Neural cell (in vitro differentiated cells): Measurements from ENCODE around the gene TMEM30A. TPM values are rescaled to one million over a fixed set of nuclear protein-coding genes. Genes with fewer than 3 reads are reported as not detected.

Source experiments
- H2AFZ ChIP-seq: fragments of 200-600, 300-800 bp; sonication (generic), shearing (Covaris generic); 2 replicates; pipeline ENCODE4 v1.6.0; 2014; ENCODE audit warnings: low read depth, mild to moderate bottlenecking, antibody characterized with exemption, low read length, moderate library complexity
- H3F3A ChIP-seq: fragments of 200-600 bp; shearing (Covaris generic); 2 replicates; pipeline ENCODE4 v1.6.1; 2016; ENCODE audit warnings: mild to moderate bottlenecking, moderate library complexity, mixed read lengths, antibody characterized with exemption, low read length; ENCODE audit not compliant: insufficient read depth, poor library complexity, severe bottlenecking
- H3K27ac ChIP-seq: fragments of 200-600, 300-800 bp; sonication (generic), shearing (Covaris generic); 2 replicates; pipeline ENCODE4 v1.5.1; 2014; ENCODE audit warnings: mild to moderate bottlenecking, low read length, moderate library complexity
- H3K27me3 ChIP-seq: fragments of 300-800, 200-600 bp; sonication (generic), shearing (Covaris generic); 2 replicates; pipeline ENCODE4 v1.6.0; 2014; ENCODE audit warnings: mild to moderate bottlenecking, low read depth, low read length, moderate library complexity; ENCODE audit not compliant: insufficient read depth
- H3K36me3 ChIP-seq: fragments of 300-800, 200-600 bp; sonication (generic), shearing (Covaris generic); 2 replicates; pipeline ENCODE4 v1.5.1; 2014; ENCODE audit warnings: mild to moderate bottlenecking, antibody characterized with exemption, low read length, moderate library complexity; ENCODE audit not compliant: insufficient read depth
- H3K4me2 ChIP-seq: fragments of 300-800, 200-600 bp; sonication (generic), shearing (Covaris generic); 2 replicates; pipeline ENCODE4 v1.6.0; 2014; ENCODE audit warnings: mild to moderate bottlenecking, low read length
- H3K4me3 ChIP-seq: fragments of 300-800, 200-600 bp; sonication (generic), shearing (Covaris generic); 2 replicates; pipeline ENCODE4 v1.5.1; 2014; ENCODE audit warnings: mild to moderate bottlenecking, low read length, moderate library complexity
- H3K79me2 ChIP-seq: fragments of 200-600 bp; shearing (Covaris generic); replicated peaks from 2 replicates; pipeline ENCODE4 v1.6.0; 2014; ENCODE audit warnings: mild to moderate bottlenecking, low read length, moderate library complexity; ENCODE audit not compliant: insufficient read depth
- H3K9ac ChIP-seq: fragments of 300-800, 200-600 bp; sonication (generic), shearing (Covaris generic); 2 replicates; pipeline ENCODE4 v1.6.1; 2016; ENCODE audit warnings: mild to moderate bottlenecking, low read length, mixed read lengths
- H3K9me2 ChIP-seq: fragments of 200-600 bp; shearing (Covaris generic); 2 replicates; pipeline ENCODE4 v1.6.1; 2016; ENCODE audit warnings: mild to moderate bottlenecking, low read length, mixed read lengths; ENCODE audit not compliant: insufficient read depth
- H3K9me3 ChIP-seq: fragments of 200-600, 300-800 bp; sonication (generic), shearing (Covaris generic); 2 replicates; pipeline ENCODE4 v1.6.1; 2016; ENCODE audit warnings: mild to moderate bottlenecking, mixed run types, low read length, moderate library complexity, mixed read lengths
- H4K20me1 ChIP-seq: fragments of 200-600 bp; shearing (Covaris generic); 2 replicates; pipeline ENCODE4 v1.6.1; 2016; ENCODE audit warnings: mild to moderate bottlenecking, mixed run types; ENCODE audit not compliant: insufficient read depth
- EP300 ChIP-seq: fragments of 450-650 bp; conservative IDR thresholded peaks from 2 replicates; pipeline ENCODE4 v1.6.1; 2014; ENCODE audit warnings: antibody characterized with exemption, mild to moderate bottlenecking, moderate library complexity; ENCODE audit not compliant: poor library complexity, severe bottlenecking
- EZH2 ChIP-seq: fragments of 200-600, 300-800 bp; shearing (Covaris generic), sonication (generic); IDR thresholded peaks from 2 replicates; pipeline ENCODE4 v1.6.1; 2014; ENCODE audit warnings: antibody characterized with exemption, low read length, borderline replicate concordance, mild to moderate bottlenecking; ENCODE audit not compliant: insufficient read depth, poor library complexity, severe bottlenecking
- MXI1 ChIP-seq: fragments of 450-650 bp; conservative IDR thresholded peaks from 2 replicates; pipeline ENCODE4 v1.6.1; 2014; ENCODE audit warnings: antibody characterized with exemption, mild to moderate bottlenecking; ENCODE audit not compliant: poor library complexity, severe bottlenecking
- POLR2AphosphoS5 ChIP-seq: IDR thresholded peaks from 2 replicates; pipeline ENCODE4 v1.6.1; 2012
- RAD21 ChIP-seq: fragments of 450-650 bp; conservative IDR thresholded peaks from 2 replicates; pipeline ENCODE4 v1.6.1; 2014; ENCODE audit warnings: antibody characterized with exemption, mild to moderate bottlenecking, moderate library complexity
- SMC3 ChIP-seq: fragments of 450-650 bp; conservative IDR thresholded peaks from 2 replicates; pipeline ENCODE4 v1.6.1; 2014; ENCODE audit warnings: antibody characterized with exemption, mild to moderate bottlenecking, moderate library complexity; ENCODE audit not compliant: poor library complexity
- TAF1 ChIP-seq: IDR thresholded peaks from 2 replicates; pipeline ENCODE4 v1.6.1; 2012; ENCODE audit warnings: low read depth
- polyA plus RNA-seq: library from polyadenylated mRNA; depleted of rRNA; stranded (reverse); fragments of >200 nt; gene quantifications from 2 replicates; pipeline ENCODE4 v1.2.3, GENCODE V29; 2014
- TF ChIP-seq, protein P1 (sequence below): fragments of 450-650 bp; IDR thresholded peaks from 2 replicates; pipeline ENCODE4 v1.5.1; 2014; ENCODE audit warnings: antibody characterized with exemption, mild to moderate bottlenecking, moderate library complexity; ENCODE audit not compliant: poor library complexity, severe bottlenecking
- TF ChIP-seq, protein P2 (sequence below): IDR thresholded peaks from 2 replicates; pipeline ENCODE4 v1.6.1; 2012; ENCODE audit warnings: borderline replicate concordance

TMEM30A gene
- polyA plus RNA-seq, 1 donor from 2014 or later, result 110 TPM

DNA sequence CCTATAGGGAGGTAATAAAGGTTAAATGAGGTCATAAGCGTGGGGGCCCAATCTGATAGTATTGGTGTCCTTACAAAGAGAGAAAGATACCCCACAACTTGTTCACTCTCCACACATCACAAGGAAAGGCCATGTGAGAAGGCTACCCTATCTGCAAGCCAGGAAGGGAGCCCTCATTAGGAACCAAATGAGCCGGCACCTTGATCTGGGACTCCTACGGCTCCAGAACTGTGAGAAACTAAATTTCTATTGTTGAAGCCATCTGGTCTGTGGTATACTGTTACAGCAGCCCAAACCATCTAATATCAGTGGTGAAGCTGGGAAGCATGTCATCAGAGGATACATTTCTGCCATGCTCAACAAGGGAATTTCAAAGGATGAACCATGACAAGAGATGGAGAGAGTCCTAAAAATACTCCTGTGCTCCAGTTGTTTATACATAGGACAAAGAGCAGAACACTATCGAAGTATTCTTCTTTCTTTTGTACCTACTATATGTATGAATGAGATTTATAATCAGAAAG is 51.4 kb downstream of the TMEM30A start:
- no peak overlapping the region for H3K4me3 ChIP-seq
- no peaks in the 10 kb centered on the region for H3F3A ChIP-seq
- H3K36me3 ChIP-seq, result no peaks in the 10 kb centered on the region
- no peak overlapping the region for H2AFZ ChIP-seq
- H3K27me3 ChIP-seq, result no peaks in the 10 kb centered on the region
- H3K9me3 ChIP-seq, result no peaks in the 10 kb centered on the region
- no peaks in the 10 kb centered on the region for H3K9me2 ChIP-seq
- H3K9ac ChIP-seq, result no peak overlapping the region
- H3K27ac ChIP-seq, result no peak overlapping the region
- no peak overlapping the region for H3K4me2 ChIP-seq
- H4K20me1 ChIP-seq, result no peaks in the 10 kb centered on the region
- no peaks in the 10 kb centered on the region for H3K79me2 ChIP-seq
- TF ChIP-seq POLR2AphosphoS5, result no peak
- no peak for TF ChIP-seq RAD21
- TF ChIP-seq, protein P1, sequence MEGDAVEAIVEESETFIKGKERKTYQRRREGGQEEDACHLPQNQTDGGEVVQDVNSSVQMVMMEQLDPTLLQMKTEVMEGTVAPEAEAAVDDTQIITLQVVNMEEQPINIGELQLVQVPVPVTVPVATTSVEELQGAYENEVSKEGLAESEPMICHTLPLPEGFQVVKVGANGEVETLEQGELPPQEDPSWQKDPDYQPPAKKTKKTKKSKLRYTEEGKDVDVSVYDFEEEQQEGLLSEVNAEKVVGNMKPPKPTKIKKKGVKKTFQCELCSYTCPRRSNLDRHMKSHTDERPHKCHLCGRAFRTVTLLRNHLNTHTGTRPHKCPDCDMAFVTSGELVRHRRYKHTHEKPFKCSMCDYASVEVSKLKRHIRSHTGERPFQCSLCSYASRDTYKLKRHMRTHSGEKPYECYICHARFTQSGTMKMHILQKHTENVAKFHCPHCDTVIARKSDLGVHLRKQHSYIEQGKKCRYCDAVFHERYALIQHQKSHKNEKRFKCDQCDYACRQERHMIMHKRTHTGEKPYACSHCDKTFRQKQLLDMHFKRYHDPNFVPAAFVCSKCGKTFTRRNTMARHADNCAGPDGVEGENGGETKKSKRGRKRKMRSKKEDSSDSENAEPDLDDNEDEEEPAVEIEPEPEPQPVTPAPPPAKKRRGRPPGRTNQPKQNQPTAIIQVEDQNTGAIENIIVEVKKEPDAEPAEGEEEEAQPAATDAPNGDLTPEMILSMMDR, result no peak

DNA sequence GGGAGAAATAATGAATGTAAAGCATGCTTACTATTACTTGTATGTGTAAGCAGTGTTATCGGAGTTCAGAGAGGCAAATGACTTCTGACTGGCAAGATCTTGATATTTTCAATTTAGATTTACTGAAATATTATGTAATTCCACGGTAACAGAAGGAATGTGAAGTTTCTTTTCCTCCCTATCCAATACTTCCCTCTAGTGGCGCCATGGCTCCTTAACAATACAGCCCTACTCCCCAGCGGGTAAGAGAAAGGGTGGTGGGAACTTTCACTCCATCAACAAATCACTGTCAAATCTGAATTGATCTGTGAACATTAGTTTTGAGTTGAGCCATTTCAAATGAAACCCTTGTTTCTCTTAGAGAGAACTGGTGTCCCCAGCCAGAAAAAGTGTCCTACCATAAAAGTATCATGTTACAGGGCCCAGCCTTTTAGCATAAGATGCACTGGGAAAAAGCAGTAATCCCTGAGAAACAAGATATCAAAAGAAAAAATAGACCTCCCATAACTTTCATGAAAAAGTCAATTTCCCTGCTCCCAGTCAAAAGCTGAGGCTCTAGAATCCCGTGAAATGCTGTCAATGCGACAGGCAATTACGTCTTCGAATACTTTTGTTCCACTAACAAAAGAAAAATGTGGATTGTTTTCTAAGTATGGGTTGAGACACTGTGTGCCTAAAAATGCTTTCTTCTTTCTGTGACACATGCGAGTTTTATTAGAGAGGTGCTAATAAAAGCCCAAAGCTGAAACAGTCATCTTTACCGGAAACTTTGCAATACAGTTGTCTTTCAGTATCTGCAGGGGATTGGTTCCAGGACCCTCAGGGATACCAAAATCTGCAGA is 53.9 kb downstream of the TMEM30A start:
- Histone ChIP-seq H2AFZ (no peak overlapping the region), H3K27me3 (no peaks in the 10 kb centered on the region), H3K9ac (no peak overlapping the region), H3K79me2 (no peaks in the 10 kb centered on the region), H3K9me2 (no peaks in the 10 kb centered on the region), H3K4me3 (no peak overlapping the region), H3F3A (no peaks in the 10 kb centered on the region), H3K4me2 (no peak overlapping the region), H3K36me3 (no peaks in the 10 kb centered on the region), H4K20me1 (no peaks in the 10 kb centered on the region), H3K9me3 (no peaks in the 10 kb centered on the region), H3K27ac (no peak overlapping the region)
- TF ChIP-seq, protein P1, result peak; percentile 49
- TF ChIP-seq RAD21 (peak; percentile 30), MXI1 (no peak)

DNA sequence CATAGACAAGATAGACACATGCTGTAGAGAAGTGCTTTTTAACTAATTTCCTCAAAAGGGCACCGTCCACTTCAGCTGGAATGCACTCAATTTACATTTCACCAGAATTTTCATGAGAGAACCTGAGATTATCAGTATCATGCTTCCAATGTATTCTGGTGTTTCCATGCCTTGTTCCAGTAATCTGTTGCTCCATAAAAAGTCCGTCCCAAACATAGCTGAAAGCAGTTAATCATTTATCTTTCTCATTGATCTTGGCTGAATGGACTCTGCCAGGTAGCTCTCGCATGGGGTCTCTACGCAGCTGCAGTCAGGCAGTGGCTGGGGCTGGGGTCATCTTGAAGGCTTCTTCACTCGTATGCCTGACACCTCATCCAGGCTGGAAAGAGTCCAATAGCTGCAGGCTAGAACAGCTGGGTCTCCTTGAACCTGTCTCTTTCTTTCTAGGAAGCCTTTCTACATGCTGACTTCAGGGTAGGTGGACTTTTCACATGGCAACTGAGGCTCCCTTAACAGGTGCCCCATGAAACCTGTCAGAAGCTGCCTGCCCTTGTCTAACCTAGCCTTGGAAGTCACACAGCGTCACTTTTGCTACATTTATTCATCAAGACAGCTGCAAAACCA is 60.2 kb downstream of the TMEM30A start:
- Histone ChIP-seq H3F3A (no peaks in the 10 kb centered on the region), H3K9me2 (no peaks in the 10 kb centered on the region), H3K27ac (no peak overlapping the region), H3K36me3 (no peaks in the 10 kb centered on the region), H2AFZ (no peak overlapping the region), H3K79me2 (no peaks in the 10 kb centered on the region), H3K4me3 (no peak overlapping the region), H4K20me1 (no peaks in the 10 kb centered on the region), H3K27me3 (no peaks in the 10 kb centered on the region), H3K9me3 (no peaks in the 10 kb centered on the region), H3K9ac (no peak overlapping the region), H3K4me2 (no peak overlapping the region)
- TF ChIP-seq SMC3 (no peak), TAF1 (no peak), EP300 (no peak), EZH2 (no peak), MXI1 (no peak), RAD21 (no peak), POLR2AphosphoS5 (no peak)
- TF ChIP-seq, protein P2, sequence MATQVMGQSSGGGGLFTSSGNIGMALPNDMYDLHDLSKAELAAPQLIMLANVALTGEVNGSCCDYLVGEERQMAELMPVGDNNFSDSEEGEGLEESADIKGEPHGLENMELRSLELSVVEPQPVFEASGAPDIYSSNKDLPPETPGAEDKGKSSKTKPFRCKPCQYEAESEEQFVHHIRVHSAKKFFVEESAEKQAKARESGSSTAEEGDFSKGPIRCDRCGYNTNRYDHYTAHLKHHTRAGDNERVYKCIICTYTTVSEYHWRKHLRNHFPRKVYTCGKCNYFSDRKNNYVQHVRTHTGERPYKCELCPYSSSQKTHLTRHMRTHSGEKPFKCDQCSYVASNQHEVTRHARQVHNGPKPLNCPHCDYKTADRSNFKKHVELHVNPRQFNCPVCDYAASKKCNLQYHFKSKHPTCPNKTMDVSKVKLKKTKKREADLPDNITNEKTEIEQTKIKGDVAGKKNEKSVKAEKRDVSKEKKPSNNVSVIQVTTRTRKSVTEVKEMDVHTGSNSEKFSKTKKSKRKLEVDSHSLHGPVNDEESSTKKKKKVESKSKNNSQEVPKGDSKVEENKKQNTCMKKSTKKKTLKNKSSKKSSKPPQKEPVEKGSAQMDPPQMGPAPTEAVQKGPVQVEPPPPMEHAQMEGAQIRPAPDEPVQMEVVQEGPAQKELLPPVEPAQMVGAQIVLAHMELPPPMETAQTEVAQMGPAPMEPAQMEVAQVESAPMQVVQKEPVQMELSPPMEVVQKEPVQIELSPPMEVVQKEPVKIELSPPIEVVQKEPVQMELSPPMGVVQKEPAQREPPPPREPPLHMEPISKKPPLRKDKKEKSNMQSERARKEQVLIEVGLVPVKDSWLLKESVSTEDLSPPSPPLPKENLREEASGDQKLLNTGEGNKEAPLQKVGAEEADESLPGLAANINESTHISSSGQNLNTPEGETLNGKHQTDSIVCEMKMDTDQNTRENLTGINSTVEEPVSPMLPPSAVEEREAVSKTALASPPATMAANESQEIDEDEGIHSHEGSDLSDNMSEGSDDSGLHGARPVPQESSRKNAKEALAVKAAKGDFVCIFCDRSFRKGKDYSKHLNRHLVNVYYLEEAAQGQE, result no peak
- TF ChIP-seq, protein P1, result no peak
